Ascending aorta (tissue), 2 donors: ENCODE results near the gene APOC4. TPM values are rescaled to one million over a fixed set of nuclear protein-coding genes. Genes with fewer than 3 reads are reported as not detected.
A peak's percentile ranks its signal among the peaks of the same experiment; 100 is the strongest.

Source experiments
- DNase-seq, 2 donors: peaks; one replicate each; pipeline ENCODE4 v3.0.0-alpha.2; 2019; ENCODE audit warnings: low spot score in 2 of 2
- H3K27ac ChIP-seq, 2 donors: fragments of 200-600 bp; sonication (generic); one replicate each; pipeline ENCODE4 v1.5.1; 2016 to 2017; ENCODE audit warnings: mild to moderate bottlenecking in 1 of 2
- H3K27me3 ChIP-seq: fragments of 200-600 bp; sonication (generic); one replicate; pipeline ENCODE4 v1.5.1; 2017
- H3K36me3 ChIP-seq, 2 donors: fragments of 200-600 bp; sonication (generic); one replicate each; pipeline ENCODE4 v1.5.1; 2016
- H3K4me1 ChIP-seq, 2 donors: fragments of 200-600 bp; sonication (generic); one replicate each; pipeline ENCODE4 v1.5.1; 2016 to 2017; ENCODE audit warnings: mild to moderate bottlenecking in 1 of 2
- H3K4me3 ChIP-seq, 2 donors: fragments of 200-600 bp; sonication (generic); one replicate each; pipeline ENCODE4 v1.5.1; 2016 to 2017; ENCODE audit warnings: mild to moderate bottlenecking in 1 of 2
- H3K9me3 ChIP-seq, 2 donors: fragments of 200-600 bp; sonication (generic); one replicate each; pipeline ENCODE4 v1.5.1; 2016
- CTCF ChIP-seq, 3 experiments: fragments of 200-600 bp in 2 of 3; fragments of 450-650 bp in 1 of 3; sonication (generic) in 2 of 3; IDR thresholded peaks; one replicate each; pipeline ENCODE4 v1.5.1; 2016 to 2019; ENCODE audit warnings: antibody characterized with exemption in 3 of 3, mild to moderate bottlenecking in 1 of 3, moderate library complexity in 1 of 3
- intact Hi-C: fragments of 100-400 bp; cut with DNase I; formaldehyde crosslinking; loops from one replicate; pipeline ENCODE4 v1.15.1; 2023
- total RNA-seq: library from RNA; depleted of rRNA; stranded (reverse); fragments of >200 nt; gene quantifications from one replicate; pipeline ENCODE4 v1.1.0, GENCODE V29; 2016

APOC4 gene
- total RNA-seq, 1 donor from 2014 or later: not detected

- H3K27me3 ChIP-seq: no peaks in the 10 kb centered on the region
- H3K27ac ChIP-seq: peak within 1 kb of the TSS; percentile 89 to 91
- peaks cover 0 to 6% of the 10 kb centered on the region in 2 donors for H3K36me3 ChIP-seq
- peaks cover 10 to 30% of the 10 kb centered on the region in 2 donors for H3K4me1 ChIP-seq
- TF ChIP-seq CTCF (IDR thresholded peaks at IDR 0.05): peak in 1 of 3 experiments; percentile 28
- DNase-seq: peak; percentile 87 to 98
- H3K9me3 ChIP-seq: no peaks in the 10 kb centered on the region
- intact Hi-C loops: loop anchor here (1.0 to 5.0 kb wide), 5 partner anchors 40 to 222 kb away; partner anchors contain the start of genes BLOC1S3, PPP1R37, RELB and TOMM40
- H3K4me3 ChIP-seq: peak within 1 kb of the TSS; percentile 73 to 98
These were observed 12.8 kb downstream of the APOC4 start, which contains the start of gene CLPTM1 for GRCh38 chr19:44954649-44955504. Gene CLPTM1 (plus strand): TSS chr19:44955380. CDS start chr19:44955396, 16 bp downstream.

- Histone ChIP-seq H3K9me3 (no peaks in the 10 kb centered on the region), H3K4me3 (peak overlapping the region; percentile 73 to 98), H3K4me1 (peaks cover 10 to 30% of the 10 kb centered on the region in 2 donors), H3K27ac (peak overlapping the region; percentile 89 to 91), H3K36me3 (peaks cover 0 to 4% of the 10 kb centered on the region in 2 donors), H3K27me3 (no peaks in the 10 kb centered on the region)
- intact Hi-C loops: loop anchor here (1.0 to 5.0 kb wide), 4 partner anchors 40 to 222 kb away; partner anchors contain the start of genes BLOC1S3, PPP1R37, RELB and TRAPPC6A
- TF ChIP-seq CTCF (IDR thresholded peaks at IDR 0.05): no peak
- DNase-seq: no peak
These were observed 13.7 kb downstream of the APOC4 start for GRCh38 chr19:44955505-44956439.

GRCh38 chr19:44957526-44957925, 15.5 kb downstream of the APOC4 start:
- TF ChIP-seq CTCF (IDR thresholded peaks at IDR 0.05): no peak
- H3K36me3 ChIP-seq: peaks cover 10 to 13% of the 10 kb centered on the region in 2 donors
- no peaks in the 10 kb centered on the region for H3K27me3 ChIP-seq
- intact Hi-C loops: loop anchor here (5.0 kb wide), 1 partner anchor 220 kb away; the partner anchor contains the start of genes BLOC1S3 and TRAPPC6A
- H3K4me1 ChIP-seq: peaks cover 5 to 23% of the 10 kb centered on the region in 2 donors
- H3K27ac ChIP-seq: no peak overlapping the region
- H3K9me3 ChIP-seq: no peaks in the 10 kb centered on the region
- DNase-seq: no peak
- H3K4me3 ChIP-seq: no peak overlapping the region

- no peak for DNase-seq
- intact Hi-C loops: loop anchor here (5.0 kb wide), 1 partner anchor 219 kb away; the partner anchor contains the start of genes BLOC1S3 and TRAPPC6A
- peaks cover 13 to 17% of the 10 kb centered on the region in 2 donors for H3K36me3 ChIP-seq
- no peaks in the 10 kb centered on the region for H3K27me3 ChIP-seq
- peaks cover 5 to 23% of the 10 kb centered on the region in 2 donors for H3K4me1 ChIP-seq
- no peak overlapping the region for H3K27ac ChIP-seq
- no peak overlapping the region for H3K4me3 ChIP-seq
- no peaks in the 10 kb centered on the region for H3K9me3 ChIP-seq
- TF ChIP-seq CTCF (IDR thresholded peaks at IDR 0.05): no peak
These were observed 16.1 kb downstream of the APOC4 start for GRCh38 chr19:44958090-44958489.

GRCh38 chr19:44959691-44960090, 17.7 kb downstream of the APOC4 start:
- no peaks in the 10 kb centered on the region for H3K9me3 ChIP-seq
- intact Hi-C loops: loop anchor here (5.0 kb wide), 1 partner anchor 218 kb away; the partner anchor contains the start of genes BLOC1S3 and TRAPPC6A
- no peak overlapping the region for H3K4me3 ChIP-seq

More at GRCh38 chr19:44959691-44960090, 17.7 kb downstream of the APOC4 start:
- no peak for TF ChIP-seq CTCF (IDR thresholded peaks at IDR 0.05)
- Histone ChIP-seq H3K27me3 (no peaks in the 10 kb centered on the region), H3K4me1 (peaks cover 5 to 14% of the 10 kb centered on the region in 2 donors), H3K36me3 (peaks cover 24 to 30% of the 10 kb centered on the region in 2 donors), H3K27ac (no peak overlapping the region)
- DNase-seq: no peak
